A549 (cell line): ENCODE data around the gene DYNC1LI2. TPM values are rescaled to one million over a fixed set of nuclear protein-coding genes. Genes with fewer than 3 reads are reported as not detected.
A peak's percentile ranks its signal among the peaks of the same experiment; 100 is the strongest.

Source experiments
- ATAC-seq, 2 experiments: fragments of 200-7000 bp in 1 of 2; fragments of >200 bp in 1 of 2; cut with Nextera tagmentation in 1 of 2; cut with Tn5 transposase in 1 of 2; 3 replicates each; pipeline versions ENCODE4 v1.8.0 to v1.9.1; 2018 to 2020; ENCODE audit warnings: mild to moderate bottlenecking in 1 of 2, moderate library complexity in 1 of 2
- CTCF ChIA-PET: fragments of 300-600 bp; sonication (Branson Sonifier 250); formaldehyde crosslinking; extraction: SDS; loops from one replicate; lab custom pipeline; 2021; ENCODE audit warnings: antibody characterized with exemption, inconsistent platforms; lab: Yijun Ruan, JAX
- POLR2A ChIA-PET: fragments of 350-600 bp; formaldehyde crosslinking; extraction: SDS; loops from one replicate; lab custom pipeline; 2021; ENCODE audit warnings: antibody characterized with exemption, inconsistent platforms; lab: Yijun Ruan, JAX
- DNase-seq, 2 experiments: peaks; one replicate each; pipeline versions ENCODE4 v3.0.0 to v3.0.0-alpha.2; 2011 to 2016; ENCODE audit warnings: low read depth in 1 of 2, low spot score in 1 of 2
- FAIRE-seq: peaks from 2 replicates; lab custom pipeline; 2011; peaks lifted over from hg19 to GRCh38; lab: Jason Lieb, UNC
- H3K27ac ChIP-seq, 2 experiments: fragments of >200 bp; sonication (Bioruptor Twin); formaldehyde crosslinking; 3 replicates each; pipeline ENCODE4 v1.5.1; 2016 to 2017
- H3K4me1 ChIP-seq: fragments of >200 bp; sonication (Bioruptor Twin); formaldehyde crosslinking; 3 replicates; pipeline ENCODE4 v1.6.1; 2016
- H3K4me2 ChIP-seq: fragments of >200 bp; sonication (Bioruptor Twin); formaldehyde crosslinking; 3 replicates; pipeline ENCODE4 v1.6.1; 2016
- H3K4me3 ChIP-seq: fragments of >200 bp; sonication (Bioruptor Twin); formaldehyde crosslinking; 3 replicates; pipeline ENCODE4 v1.5.1; 2016
- H3K9me3 ChIP-seq: fragments of >200 bp; sonication (Bioruptor Twin); formaldehyde crosslinking; 3 replicates; pipeline ENCODE4 v1.6.1; 2016
- BCL3 ChIP-seq: fragments of >200 bp; sonication (Bioruptor Twin); formaldehyde crosslinking; IDR thresholded peaks from 3 replicates; pipeline ENCODE4 v1.6.1; 2016
- CBX2 ChIP-seq: fragments of 200-600 bp; sonication (generic); IDR thresholded peaks from 2 replicates; pipeline ENCODE4 v1.6.1; 2016; ENCODE audit warnings: low read depth, mild to moderate bottlenecking, borderline replicate concordance
- CHD2 ChIP-seq: fragments of 150-350 bp; IDR thresholded peaks from 2 replicates; pipeline ENCODE4 v1.6.1; 2014; ENCODE audit warnings: low read length; ENCODE audit not compliant: partially characterized antibody
- E2F6 ChIP-seq: IDR thresholded peaks from 2 replicates; pipeline ENCODE4 v1.6.1; 2012; ENCODE audit warnings: low read depth, borderline replicate concordance
- FOSL2 ChIP-seq, 2 experiments: fragments of 450-650 bp in 1 of 2; fragments of >200 bp in 1 of 2; sonication (Bioruptor Twin) in 1 of 2; formaldehyde crosslinking; IDR thresholded peaks; 2 replicates each; pipeline versions ENCODE4 v1.5.0 to v1.6.1; 2016 to 2020; ENCODE audit warnings: mild to moderate bottlenecking in 1 of 2, moderate library complexity in 1 of 2
- HEYL ChIP-seq: fragments of 250-450 bp; sonication (Bioruptor Pico); IDR thresholded peaks from 2 replicates; pipeline ENCODE4 v1.8.0; 2021; ENCODE audit warnings: mild to moderate bottlenecking, moderate library complexity
- HOXB13 ChIP-seq: fragments of 250-450 bp; sonication (Bioruptor Pico); IDR thresholded peaks from 2 replicates; pipeline ENCODE4 v1.5.0; 2020; ENCODE audit warnings: low read depth, mild to moderate bottlenecking, moderate library complexity
- HOXB5 ChIP-seq: fragments of 250-450 bp; sonication (Bioruptor Pico); IDR thresholded peaks from 2 replicates; pipeline ENCODE4 v1.5.0; 2020; ENCODE audit warnings: mild to moderate bottlenecking, moderate library complexity
- KDM1A ChIP-seq: fragments of 200-600 bp; sonication (generic); IDR thresholded peaks from 2 replicates; pipeline ENCODE4 v1.6.1; 2016; ENCODE audit warnings: low read depth, mild to moderate bottlenecking
- MYC ChIP-seq: IDR thresholded peaks from 2 replicates; pipeline ENCODE4 v1.6.1; 2012; ENCODE audit warnings: mild to moderate bottlenecking, inconsistent platforms, low read length, improper control_type of control experiment, borderline replicate concordance
- NPAS2 ChIP-seq: fragments of 250-450 bp; sonication (Bioruptor Pico); IDR thresholded peaks from 2 replicates; pipeline ENCODE4 v1.8.0; 2022; ENCODE audit warnings: mild to moderate bottlenecking, moderate library complexity, borderline replicate concordance
- NR3C1 ChIP-seq: fragments of >200 bp; sonication (Bioruptor Twin); formaldehyde crosslinking; IDR thresholded peaks from 3 replicates; pipeline ENCODE4 v1.6.1; 2017
- PBX3 ChIP-seq: IDR thresholded peaks from 2 replicates; pipeline ENCODE4 v1.6.1; 2012
- POLR2AphosphoS2 ChIP-seq: conservative IDR thresholded peaks from 2 replicates; pipeline ENCODE4 v1.6.1; 2012; ENCODE audit warnings: low read length, improper control_type of control experiment, inconsistent platforms
- RCOR1 ChIP-seq: fragments of 150-350 bp; IDR thresholded peaks from 2 replicates; pipeline ENCODE4 v1.6.1; 2014; ENCODE audit warnings: antibody characterized with exemption, low read length, low read depth
- RNF2 ChIP-seq: fragments of 200-600 bp; sonication (generic); IDR thresholded peaks from 2 replicates; pipeline ENCODE4 v1.6.1; 2016; ENCODE audit warnings: low read depth, mild to moderate bottlenecking, antibody characterized with exemption, moderate library complexity, borderline replicate concordance
- TP53 ChIP-seq: fragments of 250-450 bp; sonication (Bioruptor Pico); IDR thresholded peaks from 2 replicates; pipeline ENCODE4 v1.5.0; 2021; ENCODE audit warnings: mild to moderate bottlenecking, moderate library complexity
- ZNF302 ChIP-seq: fragments of 250-450 bp; sonication (Bioruptor Pico); IDR thresholded peaks from 2 replicates; pipeline ENCODE4 v1.9.0; 2021; ENCODE audit warnings: inconsistent platforms, mild to moderate bottlenecking, moderate library complexity
- WGBS: methylation state at CpG from one replicate; pipeline ENCODE4 v1.1.6; 2017; ENCODE audit errors: missing lambda C conversion rate; 5-methylcytosine and 5-hydroxymethylcytosine counted together
- polyA plus RNA-seq, 4 experiments: library from polyadenylated mRNA; depleted of rRNA in 3 of 4; stranded (reverse); fragments of >200 nt; fragmentation: RNase III in 1 of 4; extraction: RNeasy Plus Mini Kit Qiagen cat#74134 plus additional on column Dnase treatment in 1 of 4; gene quantifications; 2 replicates in 3 of 4; 3 replicates in 1 of 4; pipeline ENCODE4 v1.2.3, GENCODE V29; 2011 to 2017
- TF ChIP-seq, protein P1 (sequence below): fragments of 200-600 bp; sonication (generic); IDR thresholded peaks from 2 replicates; pipeline ENCODE4 v1.6.1; 2016; ENCODE audit warnings: antibody characterized with exemption, mild to moderate bottlenecking, moderate library complexity

DYNC1LI2 gene
- polyA plus RNA-seq, 2 of the 4 experiments (the other 2 are of a cell fraction) = 96.5 to 112 TPM

- DNase-seq (no peak), FAIRE-seq (no peak), ATAC-seq (peak in 1 of 2 experiments; percentile 25; a peak in 3 of 6 replicates)
- no peak overlapping the region for H3K4me3 ChIP-seq
- H3K9me3 ChIP-seq = peaks cover 18% of the 10 kb centered on the region; the same call in 2 of the 3 replicates
- H3K27ac ChIP-seq = no peak overlapping the region
- H3K4me1 ChIP-seq = no peaks in the 10 kb centered on the region
- H3K4me2 ChIP-seq = no peak overlapping the region
- CTCF ChIA-PET = interaction anchor here (0.6 to 2.4 kb wide), 11 partner anchors 8 to 309 kb away, joined by 3 to 12 read pairs (median 3); partner anchors contain the start of gene DYNC1LI2
- 60% methylated on average over 2 of the region's 2 CpGs for WGBS
- TF ChIP-seq NPAS2 (CRISPR knock-in tag) = no peak
- no peak for TF ChIP-seq PBX3
- TF ChIP-seq HOXB5 (CRISPR knock-in tag) = no peak
- no peak for TF ChIP-seq TP53
- TF ChIP-seq RNF2 = no peak
- no peak for TF ChIP-seq RCOR1
- TF ChIP-seq MYC = no peak
- no peak for TF ChIP-seq NR3C1
- no peak for TF ChIP-seq CHD2
- TF ChIP-seq HOXB13 (CRISPR knock-in tag) = no peak
- TF ChIP-seq E2F6 = no peak
- TF ChIP-seq KDM1A = no peak
- TF ChIP-seq BCL3 = no peak
- no peak for TF ChIP-seq POLR2AphosphoS2
- TF ChIP-seq ZNF302 (CRISPR knock-in tag) = no peak
- TF ChIP-seq, protein P1, sequence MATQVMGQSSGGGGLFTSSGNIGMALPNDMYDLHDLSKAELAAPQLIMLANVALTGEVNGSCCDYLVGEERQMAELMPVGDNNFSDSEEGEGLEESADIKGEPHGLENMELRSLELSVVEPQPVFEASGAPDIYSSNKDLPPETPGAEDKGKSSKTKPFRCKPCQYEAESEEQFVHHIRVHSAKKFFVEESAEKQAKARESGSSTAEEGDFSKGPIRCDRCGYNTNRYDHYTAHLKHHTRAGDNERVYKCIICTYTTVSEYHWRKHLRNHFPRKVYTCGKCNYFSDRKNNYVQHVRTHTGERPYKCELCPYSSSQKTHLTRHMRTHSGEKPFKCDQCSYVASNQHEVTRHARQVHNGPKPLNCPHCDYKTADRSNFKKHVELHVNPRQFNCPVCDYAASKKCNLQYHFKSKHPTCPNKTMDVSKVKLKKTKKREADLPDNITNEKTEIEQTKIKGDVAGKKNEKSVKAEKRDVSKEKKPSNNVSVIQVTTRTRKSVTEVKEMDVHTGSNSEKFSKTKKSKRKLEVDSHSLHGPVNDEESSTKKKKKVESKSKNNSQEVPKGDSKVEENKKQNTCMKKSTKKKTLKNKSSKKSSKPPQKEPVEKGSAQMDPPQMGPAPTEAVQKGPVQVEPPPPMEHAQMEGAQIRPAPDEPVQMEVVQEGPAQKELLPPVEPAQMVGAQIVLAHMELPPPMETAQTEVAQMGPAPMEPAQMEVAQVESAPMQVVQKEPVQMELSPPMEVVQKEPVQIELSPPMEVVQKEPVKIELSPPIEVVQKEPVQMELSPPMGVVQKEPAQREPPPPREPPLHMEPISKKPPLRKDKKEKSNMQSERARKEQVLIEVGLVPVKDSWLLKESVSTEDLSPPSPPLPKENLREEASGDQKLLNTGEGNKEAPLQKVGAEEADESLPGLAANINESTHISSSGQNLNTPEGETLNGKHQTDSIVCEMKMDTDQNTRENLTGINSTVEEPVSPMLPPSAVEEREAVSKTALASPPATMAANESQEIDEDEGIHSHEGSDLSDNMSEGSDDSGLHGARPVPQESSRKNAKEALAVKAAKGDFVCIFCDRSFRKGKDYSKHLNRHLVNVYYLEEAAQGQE = no peak
- TF ChIP-seq FOSL2 (IDR thresholded peaks at IDR 0.05) = no peak
- TF ChIP-seq FOSL2 (CRISPR knock-in tag; IDR thresholded peaks at IDR 0.05) = no peak
- TF ChIP-seq CBX2 = no peak
- POLR2A ChIA-PET = no interaction called here
These were observed 38.3 kb downstream of the DYNC1LI2 start for GRCh38 chr16:66713076-66713475.

GRCh38 chr16:66712512-66712911 lies 38.9 kb downstream of the DYNC1LI2 start:
- Histone ChIP-seq H3K9me3 (peaks cover 18% of the 10 kb centered on the region; the same call in 2 of the 3 replicates), H3K4me2 (no peak overlapping the region), H3K27ac (no peak overlapping the region), H3K4me3 (no peak overlapping the region), H3K4me1 (no peaks in the 10 kb centered on the region)
- ATAC-seq (peak; percentile 27 to 58; a peak in 5 of 6 replicates), DNase-seq (no peak), FAIRE-seq (no peak)
- ChIA-PET POLR2A (no interaction called here), CTCF (interaction anchor here (0.7 to 2.5 kb wide), 7 partner anchors 9 to 160 kb away, joined by 3 to 16 read pairs (median 4); partner anchors contain the start of gene DYNC1LI2)
- TF ChIP-seq HEYL (CRISPR knock-in tag) (no peak), FOSL2 (IDR thresholded peaks at IDR 0.05) (no peak), FOSL2 (CRISPR knock-in tag; IDR thresholded peaks at IDR 0.05) (no peak), RCOR1 (no peak), NR3C1 (no peak)
